Spinal cord (tissue), 10 donors: ENCODE results near the gene CHI3L2. TPM values are rescaled to one million over a fixed set of nuclear protein-coding genes. Genes with fewer than 3 reads are reported as not detected.
A peak's percentile ranks its signal among the peaks of the same experiment; 100 is the strongest.

Source experiments
- DNase-seq, 6 donors: peaks; one replicate each; pipeline versions ENCODE4 v3.0.0 to v3.0.0-alpha.2; 2013 to 2015; ENCODE audit warnings: low spot score in 6 of 6, low read depth in 4 of 6
- H3K27ac ChIP-seq: one replicate; pipeline ENCODE4 v1.5.1; 2013; ENCODE audit warnings: low read depth, low read length, control low read depth
- H3K27me3 ChIP-seq: one replicate; pipeline ENCODE4 v1.6.1; 2013; ENCODE audit warnings: low read length; ENCODE audit not compliant: control insufficient read depth, insufficient read depth
- H3K36me3 ChIP-seq: one replicate; pipeline ENCODE4 v1.6.1; 2013; ENCODE audit warnings: low read length; ENCODE audit not compliant: control insufficient read depth, insufficient read depth
- H3K4me1 ChIP-seq: one replicate; pipeline ENCODE4 v1.6.1; 2013; ENCODE audit warnings: low read length; ENCODE audit not compliant: control insufficient read depth, insufficient read depth
- H3K4me3 ChIP-seq: one replicate; pipeline ENCODE4 v1.5.1; 2013; ENCODE audit warnings: low read depth, low read length, control low read depth
- H3K9me3 ChIP-seq: one replicate; pipeline ENCODE4 v1.6.1; 2013; ENCODE audit warnings: low read length; ENCODE audit not compliant: control insufficient read depth, insufficient read depth
- whole genome bisulfite sequencing: methylation state at CpG from one replicate; pipeline ENCODE4 v1.1.5; 2013; ENCODE audit warnings: missing lambda C conversion rate; ENCODE audit not compliant: insufficient coverage; 5-methylcytosine and 5-hydroxymethylcytosine counted together
- polyA plus RNA-seq, 2 donors: library from polyadenylated mRNA; unstranded; fragments of 120-200 nt; gene quantifications; one replicate each; pipeline ENCODE4 v1.2.1, GENCODE V29; 2013; ENCODE audit not compliant: insufficient read length in 2 of 2
- total RNA-seq, 2 donors: library from RNA; depleted of rRNA in 1 of 2; stranded (reverse); fragments of 120-200 nt in 1 of 2; fragments of >200 nt in 1 of 2; gene quantifications; one replicate each; pipeline versions ENCODE4 v1.2.3 to v1.2.4, GENCODE V29; 2013 to 2014
- donor health status: healthy.

CHI3L2 gene
- total and polyA plus RNA-seq, 4 donors: 0.47 to 0.94 (median 0.89) TPM; not detected in 1

DNA sequence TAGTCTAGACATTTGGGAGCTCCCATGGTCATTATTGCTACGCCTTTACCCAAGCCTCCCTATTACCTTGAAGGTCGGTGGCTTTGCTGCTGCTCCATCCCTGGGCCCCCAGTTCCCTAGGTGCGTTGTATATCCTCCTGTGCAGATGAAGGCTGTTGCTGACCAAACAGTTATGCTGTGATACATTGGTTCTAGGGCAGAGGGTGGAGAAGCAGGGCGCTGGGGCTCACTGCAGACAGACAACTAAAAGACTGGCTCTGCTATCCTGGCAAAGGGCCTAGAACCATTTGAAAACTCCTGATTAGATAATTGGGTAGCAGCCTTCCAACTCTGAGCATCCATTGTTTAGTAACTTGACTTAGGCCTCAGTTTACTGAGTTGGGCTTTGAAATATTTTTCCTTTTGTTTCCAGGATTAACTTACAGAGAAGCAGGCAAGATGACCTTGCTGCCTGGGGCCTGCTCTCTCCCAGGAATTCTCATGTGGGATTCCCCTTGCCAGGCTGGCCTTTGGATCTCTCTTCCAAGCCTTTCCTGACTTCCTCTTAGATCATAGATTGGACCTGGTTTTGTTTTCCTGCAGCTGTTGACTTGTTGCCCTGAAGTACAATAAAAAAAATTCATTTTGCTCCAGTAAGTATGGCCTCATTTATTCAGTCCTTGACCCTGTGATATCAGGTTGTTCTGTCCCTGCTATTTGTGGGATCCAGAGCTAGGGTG is 15.5 kb downstream of the CHI3L2 start:
- Histone ChIP-seq H3K27me3 (peaks cover 2% of the 10 kb centered on the region), H3K4me1 (no peaks in the 10 kb centered on the region), H3K4me3 (no peak overlapping the region), H3K9me3 (no peaks in the 10 kb centered on the region), H3K27ac (no peak overlapping the region), H3K36me3 (no peaks in the 10 kb centered on the region)
- no peak for DNase-seq
- WGBS: 25% methylated on average over 2 of the region's 4 CpGs

DNA sequence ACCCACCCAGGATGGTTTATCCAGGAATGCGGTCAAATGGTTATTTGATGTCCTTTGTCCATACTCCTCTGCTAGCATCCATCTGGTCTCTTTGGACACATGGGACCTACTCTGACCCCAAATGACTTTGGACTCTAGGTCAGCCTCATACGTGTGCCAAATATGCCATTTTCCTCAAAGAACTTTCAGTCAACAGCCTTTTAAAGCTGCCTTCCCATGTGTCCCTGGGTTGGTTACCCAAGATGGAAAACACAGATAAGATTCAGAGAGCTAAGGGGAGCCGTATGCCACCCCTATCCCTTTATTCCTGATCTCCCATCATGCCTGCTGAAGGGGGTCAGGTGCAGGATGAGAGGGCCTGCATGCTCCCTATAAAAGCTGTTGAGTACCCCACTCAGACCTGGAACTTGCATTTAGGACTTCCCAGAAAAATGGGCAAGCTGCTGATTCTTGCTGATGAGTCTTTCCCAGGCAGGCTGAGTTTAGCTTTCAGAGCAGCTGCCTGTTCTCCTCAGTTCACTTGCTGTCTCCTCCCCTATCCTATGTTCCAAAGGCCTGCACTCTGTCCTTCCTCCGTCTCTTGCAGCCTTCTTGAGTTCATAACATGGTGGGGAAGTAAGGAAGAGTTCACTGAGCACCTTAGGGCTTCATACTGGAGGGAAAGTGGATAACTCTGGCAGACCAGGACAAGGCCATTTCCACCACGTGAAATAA is 19.8 kb downstream of the CHI3L2 start:
- no peaks in the 10 kb centered on the region for H3K9me3 ChIP-seq
- H3K27ac ChIP-seq: no peak overlapping the region
- 81% methylated on average over 3 of the region's 5 CpGs for WGBS
- no peak overlapping the region for H3K4me3 ChIP-seq
- no peaks in the 10 kb centered on the region for H3K27me3 ChIP-seq
- no peak for DNase-seq
- H3K4me1 ChIP-seq: peaks cover 3% of the 10 kb centered on the region
- H3K36me3 ChIP-seq: no peaks in the 10 kb centered on the region

DNA sequence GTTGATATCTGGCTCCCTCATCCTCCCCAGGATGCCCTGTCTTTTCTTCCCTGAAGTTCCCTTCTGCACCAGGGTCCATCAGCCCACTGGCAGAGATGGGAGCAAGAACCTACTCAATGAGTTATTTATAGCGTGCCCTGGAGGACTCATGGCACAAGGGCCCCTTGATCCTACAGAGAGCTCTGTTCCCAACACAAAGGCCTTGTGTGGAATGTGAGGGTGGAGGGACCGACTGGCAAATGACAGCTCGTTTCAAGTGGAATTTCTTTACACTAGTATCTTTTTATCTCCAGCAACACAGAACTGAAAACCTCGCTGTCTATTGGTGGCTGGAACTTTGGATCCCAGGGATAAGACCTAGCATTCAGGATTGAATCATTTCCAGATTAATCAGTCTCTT is 22.4 kb downstream of the CHI3L2 start:
- H3K27ac ChIP-seq: no peak overlapping the region
- WGBS: 57% methylated on average over 1 of the region's 4 CpGs

DNA sequence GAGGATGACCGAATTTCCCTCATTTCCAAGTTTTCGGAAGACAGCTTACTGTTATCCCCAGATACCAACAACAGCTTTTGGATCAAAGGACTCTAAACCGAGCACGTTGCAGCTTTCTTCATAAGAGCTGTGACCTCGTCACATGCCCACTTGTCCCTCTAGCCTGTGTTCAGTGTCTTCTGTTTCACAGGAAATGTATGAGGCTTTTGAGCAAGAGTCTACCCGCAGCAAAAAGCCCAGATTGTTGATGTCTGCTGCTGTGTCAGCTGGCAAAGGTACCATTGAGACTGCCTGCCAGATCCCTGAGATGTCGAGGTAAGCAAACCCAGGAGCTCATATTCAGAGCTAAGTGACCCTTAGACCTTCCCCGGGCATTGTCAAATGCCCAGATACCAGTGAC is 24.1 kb downstream of the CHI3L2 start:
- WGBS: 79% methylated on average over 8 of the region's 8 CpGs
- Histone ChIP-seq H3K4me3 (no peak overlapping the region), H3K4me1 (peaks cover 3% of the 10 kb centered on the region), H3K27ac (no peak overlapping the region), H3K36me3 (no peaks in the 10 kb centered on the region), H3K27me3 (no peaks in the 10 kb centered on the region), H3K9me3 (no peaks in the 10 kb centered on the region)
- DNase-seq: no peak

More for the DNA sequence above, 22.4 kb downstream of the CHI3L2 start:
- no peak overlapping the region for H3K4me3 ChIP-seq
- peaks cover 3% of the 10 kb centered on the region for H3K4me1 ChIP-seq
- DNase-seq: peak in 1 of 6 donors; percentile 46
- no peaks in the 10 kb centered on the region for H3K27me3 ChIP-seq
- H3K36me3 ChIP-seq: no peaks in the 10 kb centered on the region
- no peaks in the 10 kb centered on the region for H3K9me3 ChIP-seq

DNA sequence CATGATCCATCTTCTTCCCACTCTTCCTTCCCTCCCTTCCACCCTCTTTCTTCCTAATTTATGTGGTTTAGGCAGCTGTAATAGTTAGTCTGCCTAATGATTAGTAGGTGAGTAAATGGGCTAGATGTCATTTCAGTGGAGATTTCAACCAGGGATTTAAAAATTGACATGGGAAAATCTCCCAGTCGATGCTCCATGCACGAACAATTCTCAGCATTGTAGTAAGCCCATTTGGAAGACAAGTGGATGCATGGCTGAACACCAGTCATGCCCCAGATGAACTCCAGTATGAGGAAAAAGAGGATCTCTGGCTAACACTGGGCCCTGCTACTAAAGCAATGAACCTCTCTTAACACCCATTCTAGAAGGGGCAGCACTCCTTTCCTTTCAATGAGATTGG is 25.3 kb downstream of the CHI3L2 start:
- Histone ChIP-seq H3K36me3 (no peaks in the 10 kb centered on the region), H3K27ac (no peak overlapping the region), H3K27me3 (no peaks in the 10 kb centered on the region), H3K4me1 (peaks cover 3% of the 10 kb centered on the region), H3K9me3 (no peaks in the 10 kb centered on the region), H3K4me3 (no peak overlapping the region)
- whole genome bisulfite sequencing: 94% methylated on average over 2 of the region's 2 CpGs
- no peak for DNase-seq

DNA sequence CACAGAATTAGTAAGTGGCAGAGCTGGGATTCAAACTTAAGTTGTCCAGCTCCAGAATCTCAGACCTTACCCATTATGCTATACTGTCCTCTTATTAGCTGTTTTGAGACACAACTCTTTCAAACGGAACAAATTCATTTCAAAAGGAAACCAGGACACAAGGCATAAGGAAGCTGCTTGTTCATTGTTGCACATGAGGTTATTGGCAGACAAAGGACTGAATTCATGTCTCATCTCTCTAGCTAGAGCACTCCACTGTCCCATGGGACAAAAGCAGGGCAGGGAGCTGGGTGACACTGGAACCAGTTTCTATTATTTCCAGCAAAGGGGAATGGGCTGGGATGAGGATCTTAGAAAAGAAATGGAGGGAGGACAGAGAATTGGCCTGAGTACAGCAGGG is 26.4 kb downstream of the CHI3L2 start:
- Histone ChIP-seq H3K4me1 (peaks cover 3% of the 10 kb centered on the region), H3K4me3 (no peak overlapping the region), H3K36me3 (no peaks in the 10 kb centered on the region), H3K27me3 (no peaks in the 10 kb centered on the region), H3K27ac (no peak overlapping the region), H3K9me3 (no peaks in the 10 kb centered on the region)
- DNase-seq: peak in 1 of 6 donors; percentile 35
- 80% methylated on average over 1 of the region's 1 CpG for WGBS

DNA sequence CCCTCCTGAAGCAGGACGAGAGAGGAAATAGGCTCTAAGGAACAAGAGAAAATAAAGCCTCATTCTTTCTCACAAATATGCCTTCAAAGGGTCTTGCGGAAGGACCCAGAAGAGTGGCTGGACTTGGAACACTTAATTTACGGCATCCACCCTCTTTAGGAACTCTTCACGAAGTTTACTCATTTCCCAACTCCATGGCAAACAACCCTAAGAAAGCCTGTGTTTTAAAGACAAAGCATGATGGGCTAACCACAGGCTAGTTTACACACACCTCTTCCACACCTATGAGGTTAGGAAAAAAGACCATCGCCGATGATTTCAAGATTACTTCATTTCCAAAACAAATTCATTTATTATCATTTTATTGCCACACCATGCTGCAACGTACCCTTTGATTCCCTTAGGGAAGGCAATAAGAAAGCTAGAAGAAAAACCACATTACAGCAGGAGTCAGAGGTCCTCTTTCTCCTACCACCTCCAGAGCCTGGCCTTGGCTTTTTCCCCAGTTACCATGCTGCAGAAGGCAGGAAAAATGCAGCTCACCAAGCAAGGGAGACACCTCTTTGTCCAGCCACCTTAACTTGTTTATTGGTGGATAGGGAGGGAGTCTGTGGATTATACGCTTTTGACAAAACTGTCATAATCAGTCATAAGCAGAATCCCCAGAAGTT is 29.6 kb downstream of the CHI3L2 start:
- no peak overlapping the region for H3K4me3 ChIP-seq
- H3K4me1 ChIP-seq: no peaks in the 10 kb centered on the region
- H3K36me3 ChIP-seq: no peaks in the 10 kb centered on the region
- H3K9me3 ChIP-seq: no peaks in the 10 kb centered on the region
- no peak overlapping the region for H3K27ac ChIP-seq
- whole genome bisulfite sequencing: 88% methylated on average over 3 of the region's 8 CpGs
- DNase-seq: no peak
- H3K27me3 ChIP-seq: no peaks in the 10 kb centered on the region

DNA sequence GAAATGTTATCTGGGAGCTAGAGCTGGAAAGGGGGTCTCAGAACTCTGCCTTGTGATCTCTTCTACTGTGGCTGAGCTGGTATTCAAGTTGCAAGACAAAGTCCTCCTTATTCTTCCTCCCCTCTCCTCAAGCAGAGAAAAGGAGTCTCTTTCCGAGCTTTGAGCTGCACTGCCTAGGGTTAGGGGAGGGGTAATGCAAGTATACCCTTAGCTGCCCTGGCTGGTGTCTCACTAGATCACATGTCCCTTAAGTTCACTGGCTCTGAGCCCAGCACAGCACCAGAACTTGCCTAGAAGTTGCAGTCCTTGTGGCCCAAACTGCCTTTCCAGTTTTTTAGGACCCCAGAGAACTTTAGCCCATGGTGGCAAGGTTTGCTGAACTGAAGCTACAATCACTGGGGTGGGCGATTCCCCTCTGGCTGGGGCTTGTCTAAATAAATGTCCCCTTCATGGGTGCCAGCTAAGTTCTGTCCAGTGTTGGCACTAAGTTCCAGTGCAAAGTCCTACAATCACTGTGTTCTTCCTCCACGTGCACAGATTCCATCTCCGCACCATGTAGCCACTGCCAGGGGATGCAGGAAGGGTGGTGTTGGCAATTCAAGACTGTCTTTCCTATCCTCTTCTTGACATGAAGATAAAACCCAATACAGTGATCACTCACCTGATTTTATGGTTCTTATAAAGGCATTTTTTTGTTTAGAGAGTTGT is 40.4 kb downstream of the CHI3L2 start:
- 80% methylated on average over 2 of the region's 4 CpGs for WGBS
- Histone ChIP-seq H3K27ac (no peak overlapping the region), H3K4me3 (no peak overlapping the region), H3K9me3 (no peaks in the 10 kb centered on the region), H3K27me3 (peaks cover 28% of the 10 kb centered on the region), H3K4me1 (peaks cover 12% of the 10 kb centered on the region), H3K36me3 (no peaks in the 10 kb centered on the region)
- DNase-seq: no peak

DNA sequence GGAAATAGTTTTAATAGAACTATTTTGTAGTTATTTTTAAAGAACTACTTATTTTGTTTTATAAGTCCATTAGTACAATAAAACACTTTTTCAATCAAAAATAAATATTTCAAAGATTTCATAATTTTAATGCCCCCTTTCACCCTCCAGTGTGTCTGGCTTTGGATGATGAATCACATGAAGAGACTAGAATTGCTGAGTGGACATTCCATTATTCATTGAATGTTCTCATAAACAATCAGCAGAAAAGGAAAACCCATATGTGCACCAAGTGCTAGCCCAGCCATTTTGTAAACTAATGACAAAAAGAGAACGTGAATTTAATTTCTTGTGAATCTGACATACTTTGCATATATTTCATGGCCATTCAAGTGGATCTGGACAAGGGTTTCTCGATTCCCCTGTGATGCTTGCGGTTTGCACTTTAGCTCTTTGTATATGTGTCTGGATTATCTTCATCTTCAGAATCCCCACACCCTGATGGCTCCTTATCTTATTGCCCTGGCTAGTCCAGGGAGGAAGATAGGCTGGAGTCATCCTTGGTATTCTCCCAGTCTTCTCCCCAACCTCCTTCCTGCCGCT is 42.4 kb downstream of the CHI3L2 start:
- no peaks in the 10 kb centered on the region for H3K36me3 ChIP-seq
- H3K4me1 ChIP-seq: peaks cover 12% of the 10 kb centered on the region
- 90% methylated on average over 2 of the region's 4 CpGs for whole genome bisulfite sequencing
- H3K4me3 ChIP-seq: no peak overlapping the region
- DNase-seq: no peak
- no peak overlapping the region for H3K27ac ChIP-seq
- peaks cover 28% of the 10 kb centered on the region for H3K27me3 ChIP-seq
- no peaks in the 10 kb centered on the region for H3K9me3 ChIP-seq
